Raji (cell line): ENCODE results near the gene CMTM2.

Experiments
- POLR2A ChIP-seq: IDR thresholded peaks from 2 replicates; pipeline ENCODE4 v1.6.1; 2011; ENCODE audit warnings: low read depth, low read length, control low read depth; ENCODE audit not compliant: insufficient read depth

The CMTM2 gene

GRCh38 chr16:66578651-66579531, at the start of gene CMTM2:
Gene CMTM2 (plus strand): TSS chr16:66579463. CDS start chr16:66579608, 145 bp downstream.
- no peak for TF ChIP-seq POLR2A

- no peak for TF ChIP-seq POLR2A
These were observed 49.8 kb upstream of the CMTM2 start for GRCh38 chr16:66529475-66529874.

- no peak for TF ChIP-seq POLR2A
These were observed 44.9 kb upstream of the CMTM2 start for GRCh38 chr16:66534376-66534799.

GRCh38 chr16:66536525-66536924, 42.7 kb upstream of the CMTM2 start:
- TF ChIP-seq POLR2A = no peak

- TF ChIP-seq POLR2A = no peak
These were observed 42.0 kb upstream of the CMTM2 start for GRCh38 chr16:66537236-66537635.

DNA sequence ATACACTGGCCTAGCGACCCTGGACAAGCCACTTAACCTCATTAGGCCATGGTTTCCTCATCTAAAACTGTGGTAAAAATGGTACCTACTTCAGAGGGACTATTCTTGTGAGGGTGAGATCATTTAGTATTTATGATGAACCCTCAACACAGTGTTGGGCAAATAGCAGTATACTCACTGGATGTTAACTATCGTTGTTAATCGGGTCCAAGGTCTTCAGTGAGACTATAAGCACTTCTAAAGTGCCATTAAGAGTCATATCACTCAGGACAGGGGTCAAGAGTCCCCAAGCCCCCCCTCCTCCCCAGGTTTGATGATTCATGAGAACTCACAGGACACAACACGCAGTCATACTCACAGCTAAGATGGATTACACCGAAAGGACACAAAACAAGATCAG, 40.4 kb upstream of the CMTM2 start:
- TF ChIP-seq POLR2A = no peak

DNA sequence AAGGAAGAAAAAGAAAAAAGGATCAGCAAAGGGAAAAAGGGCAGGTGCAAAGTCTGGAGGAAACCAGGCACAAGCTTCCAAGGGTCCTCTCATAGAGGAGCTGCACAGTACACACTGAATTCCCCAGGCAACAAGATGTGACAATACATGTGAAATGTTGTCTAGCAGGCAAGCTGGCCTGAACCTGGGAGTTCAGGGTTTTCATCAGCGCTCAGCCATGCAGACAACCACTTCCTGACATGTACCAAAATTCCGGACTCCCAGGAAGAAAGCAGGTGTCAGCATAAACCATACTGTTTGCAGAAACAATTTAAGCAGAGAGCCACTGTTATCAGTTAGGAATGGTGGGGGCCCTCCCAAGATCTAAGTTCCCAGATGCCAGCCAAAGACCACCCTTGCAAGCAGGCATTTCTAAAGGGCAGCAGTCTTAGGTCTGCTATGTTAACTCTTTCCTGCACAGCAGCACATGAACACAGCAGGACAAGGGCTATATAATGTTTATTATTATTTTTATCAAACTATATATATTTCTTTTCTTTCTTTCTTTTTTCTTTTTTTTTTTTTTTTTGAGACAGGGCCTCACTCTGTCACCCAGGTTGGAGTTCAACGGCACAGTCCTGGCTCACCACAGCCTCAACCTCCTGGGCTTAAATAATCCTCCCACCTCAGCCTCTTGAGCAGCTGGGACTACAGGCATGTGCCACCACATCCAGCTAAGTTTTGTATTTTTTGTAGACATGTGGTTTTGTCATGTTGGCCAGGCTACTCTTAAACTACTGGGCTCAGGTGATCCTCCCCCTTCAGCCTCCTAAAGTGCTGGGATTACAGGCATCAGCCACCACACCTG, 39.4 kb upstream of the CMTM2 start:
- TF ChIP-seq POLR2A = no peak

DNA sequence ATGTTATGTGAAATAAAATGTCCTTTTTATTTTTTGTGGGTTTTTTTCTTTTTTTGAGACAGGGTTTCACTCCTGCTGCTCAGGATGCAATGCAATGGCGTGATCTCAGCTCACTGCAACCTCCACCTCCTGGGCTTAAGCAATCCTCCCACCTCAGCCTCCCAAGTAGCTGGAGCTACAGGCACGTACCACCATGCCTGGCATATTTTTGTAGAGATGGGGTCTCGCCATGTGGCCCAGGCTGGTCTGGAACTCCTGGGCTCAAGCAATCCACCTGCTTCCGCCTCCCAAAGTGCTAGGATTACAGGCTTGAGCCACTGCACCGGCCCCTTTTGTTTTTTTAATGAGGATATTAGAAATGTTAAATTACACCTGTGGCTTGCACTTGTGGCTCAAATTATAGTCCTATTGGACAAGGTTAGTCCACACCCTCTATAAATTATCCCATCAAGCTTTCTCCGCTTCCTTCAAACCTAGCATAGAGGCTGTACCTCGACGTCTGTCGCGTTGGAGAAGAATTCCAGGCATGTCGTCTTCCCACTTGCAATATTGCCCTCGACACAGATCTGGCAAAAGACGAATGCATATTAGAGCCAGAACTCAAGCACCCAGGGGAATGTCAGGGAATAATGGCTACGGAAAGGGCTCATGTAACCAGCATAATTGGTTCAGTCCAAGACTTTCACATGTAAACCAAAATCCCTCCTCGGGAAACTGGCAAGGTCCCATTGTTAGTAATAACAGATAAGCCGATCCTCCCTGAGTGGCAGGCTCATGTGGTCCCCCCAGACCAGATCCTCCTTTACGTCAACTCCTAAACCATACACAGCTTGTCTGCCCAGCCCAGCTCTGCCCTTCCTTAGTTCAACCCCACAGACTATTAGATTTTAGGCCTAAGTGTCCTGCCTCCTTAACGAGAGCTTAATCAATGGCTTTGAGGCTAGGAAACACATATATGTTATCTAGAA, 37.6 kb upstream of the CMTM2 start:
- no peak for TF ChIP-seq POLR2A

DNA sequence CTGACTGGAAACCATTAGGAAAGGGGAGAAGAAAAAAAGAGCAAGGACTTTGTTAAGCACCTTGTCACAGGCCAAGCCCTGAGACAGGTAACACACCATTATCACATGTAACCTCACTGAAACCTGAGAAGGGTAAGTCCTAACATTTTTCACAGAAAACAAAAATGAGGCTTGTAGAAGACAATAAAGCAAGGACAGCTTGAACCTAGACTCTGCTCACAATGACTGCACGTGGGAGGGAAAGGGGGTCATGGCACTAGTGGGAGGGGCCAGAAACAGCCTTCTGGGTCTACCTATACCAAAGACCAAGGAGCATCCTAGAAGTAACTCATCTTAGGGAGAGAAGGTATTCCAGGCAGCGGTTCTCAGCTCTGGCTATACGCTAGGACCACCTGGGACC, 36.9 kb upstream of the CMTM2 start:
- TF ChIP-seq POLR2A = no peak

DNA sequence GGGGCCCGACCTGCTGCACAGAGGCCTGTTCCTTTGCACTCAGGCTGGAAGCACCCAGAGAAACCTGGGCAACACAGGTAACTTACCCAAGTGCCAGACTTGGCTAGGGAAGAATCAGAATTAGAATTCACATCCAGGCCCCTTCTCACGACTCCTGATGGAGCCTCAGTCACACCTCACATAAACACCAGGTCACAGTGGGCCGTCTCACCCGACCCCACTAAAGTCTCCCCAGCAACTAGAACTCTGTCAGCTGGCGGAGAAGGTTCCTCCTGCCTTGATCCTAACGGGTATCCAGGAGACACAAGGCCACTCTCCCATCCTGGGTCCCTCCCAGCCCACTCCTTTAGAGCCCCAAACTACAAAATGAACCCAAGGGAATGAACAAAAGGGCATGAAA, 35.7 kb upstream of the CMTM2 start:
- TF ChIP-seq POLR2A = no peak

GRCh38 chr16:66544016-66544757, 35.1 kb upstream of the CMTM2 start:
- TF ChIP-seq POLR2A = no peak

DNA sequence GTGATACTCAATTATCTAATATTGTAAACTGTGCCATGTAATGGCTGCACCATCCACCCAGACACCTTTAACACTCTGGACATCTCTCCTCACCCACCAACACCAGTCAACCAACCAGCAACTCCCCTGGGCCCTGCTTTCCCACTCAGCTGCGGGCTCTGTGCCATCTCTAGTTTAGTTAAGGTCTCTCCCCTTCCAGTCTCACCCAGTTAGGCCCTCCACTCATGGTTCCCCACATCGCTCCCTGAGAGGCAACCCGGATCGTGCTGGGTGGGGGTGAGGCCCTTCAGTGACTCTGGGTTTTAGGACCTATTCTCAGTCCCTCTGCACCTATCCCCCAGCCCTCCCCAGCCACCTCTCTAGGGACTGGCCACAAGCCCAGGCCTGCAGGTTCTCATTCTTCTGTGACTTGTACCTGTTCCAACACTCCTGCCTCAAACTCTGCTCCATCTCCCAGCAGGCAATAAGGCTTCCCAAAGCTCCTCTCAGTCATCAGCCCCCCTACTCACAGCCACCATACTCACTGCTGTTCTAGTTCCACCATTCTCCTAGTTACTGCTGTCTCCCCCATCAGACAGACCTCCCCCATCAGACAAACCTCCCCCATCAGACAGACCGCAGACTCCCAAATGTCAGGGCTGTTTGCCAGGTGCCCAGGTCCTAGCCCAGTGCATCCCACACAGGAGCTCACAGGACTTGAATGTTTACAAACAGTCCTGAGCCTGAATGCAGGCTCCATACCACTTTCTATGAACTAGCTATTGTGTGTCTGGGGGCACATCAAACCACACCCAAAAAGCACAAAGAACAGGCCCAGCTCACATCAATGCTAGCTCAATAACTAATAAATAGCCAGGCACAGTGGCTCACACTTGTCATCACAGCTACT, 31.9 kb upstream of the CMTM2 start:
- TF ChIP-seq POLR2A = no peak

DNA sequence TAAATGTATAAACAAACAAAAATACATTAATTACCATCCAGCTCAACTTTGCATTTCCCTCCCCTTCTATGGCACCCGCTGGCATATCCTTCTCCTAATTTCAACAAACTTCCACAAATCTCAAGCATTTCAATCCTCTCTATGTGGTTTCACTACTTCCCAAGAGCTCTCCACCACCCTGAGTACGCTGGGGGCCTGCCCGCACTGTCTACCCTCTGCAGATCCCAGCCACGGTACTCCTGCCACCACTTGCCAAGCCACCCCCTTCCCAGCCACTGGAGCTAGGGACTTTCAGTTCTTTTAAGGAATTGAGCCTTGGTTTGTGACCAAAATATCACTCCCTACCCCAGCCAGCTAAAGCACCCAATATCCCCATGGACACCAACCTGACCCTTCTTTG, 31.2 kb upstream of the CMTM2 start:
- TF ChIP-seq POLR2A = no peak
